ENCODE data around the gene ACIN1. TPM values are rescaled to one million over a fixed set of nuclear protein-coding genes. Genes with fewer than 3 reads are reported as not detected.

Gene ACIN1
- total and polyA plus RNA-seq, 8 donors: 137 to 380 (median 332) TPM

- no peak overlapping the region for H3K27ac ChIP-seq
- intact Hi-C loops (cut with DNase I): loop anchor here in 1 of 2 donors (10.0 kb wide), 1 partner anchor 67 kb away; the partner anchor contains the start of gene AJUBA
- no peaks in the 10 kb centered on the region for H3K9me3 ChIP-seq
- H3K4me3 ChIP-seq: no peak overlapping the region
- ATAC-seq: no peak
- DNase-seq: no peak
- TF ChIP-seq, protein P1, sequence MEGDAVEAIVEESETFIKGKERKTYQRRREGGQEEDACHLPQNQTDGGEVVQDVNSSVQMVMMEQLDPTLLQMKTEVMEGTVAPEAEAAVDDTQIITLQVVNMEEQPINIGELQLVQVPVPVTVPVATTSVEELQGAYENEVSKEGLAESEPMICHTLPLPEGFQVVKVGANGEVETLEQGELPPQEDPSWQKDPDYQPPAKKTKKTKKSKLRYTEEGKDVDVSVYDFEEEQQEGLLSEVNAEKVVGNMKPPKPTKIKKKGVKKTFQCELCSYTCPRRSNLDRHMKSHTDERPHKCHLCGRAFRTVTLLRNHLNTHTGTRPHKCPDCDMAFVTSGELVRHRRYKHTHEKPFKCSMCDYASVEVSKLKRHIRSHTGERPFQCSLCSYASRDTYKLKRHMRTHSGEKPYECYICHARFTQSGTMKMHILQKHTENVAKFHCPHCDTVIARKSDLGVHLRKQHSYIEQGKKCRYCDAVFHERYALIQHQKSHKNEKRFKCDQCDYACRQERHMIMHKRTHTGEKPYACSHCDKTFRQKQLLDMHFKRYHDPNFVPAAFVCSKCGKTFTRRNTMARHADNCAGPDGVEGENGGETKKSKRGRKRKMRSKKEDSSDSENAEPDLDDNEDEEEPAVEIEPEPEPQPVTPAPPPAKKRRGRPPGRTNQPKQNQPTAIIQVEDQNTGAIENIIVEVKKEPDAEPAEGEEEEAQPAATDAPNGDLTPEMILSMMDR (IDR thresholded peaks at IDR 0.05): no peak
- H3K4me1 ChIP-seq: peaks cover 4 to 6% of the 10 kb centered on the region in 2 donors
- no peaks in the 10 kb centered on the region for H3K27me3 ChIP-seq
- no peaks in the 10 kb centered on the region for H3K36me3 ChIP-seq
These were observed 43.5 kb downstream of the ACIN1 start for GRCh38 chr14:23051141-23052057.

DNA sequence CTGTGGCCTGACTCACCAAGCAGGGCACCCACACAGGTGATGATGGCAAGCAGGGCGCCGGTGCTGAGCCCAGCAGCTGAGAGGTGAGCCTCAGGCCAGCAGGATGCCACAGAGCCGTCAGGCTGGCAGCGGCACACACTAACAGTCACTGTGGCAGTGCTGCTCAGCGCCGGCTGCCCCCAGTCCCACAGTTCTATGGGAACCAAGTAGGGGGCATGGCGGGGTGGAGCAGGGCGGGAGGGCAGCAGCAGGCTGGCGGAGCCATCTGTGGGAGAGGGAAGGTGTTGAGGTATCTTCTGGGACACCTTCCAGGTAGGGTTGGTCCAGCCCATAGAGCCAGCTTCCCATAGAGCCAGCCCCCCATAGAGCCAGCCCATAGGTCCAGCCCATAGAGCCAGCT is 45.9 kb downstream of the ACIN1 start:
- ATAC-seq: no peak
- no peak for DNase-seq
- H3K4me3 ChIP-seq: no peak overlapping the region
- H3K36me3 ChIP-seq: no peaks in the 10 kb centered on the region
- intact Hi-C loops (cut with DNase I): no loop called here
- H3K27me3 ChIP-seq: no peaks in the 10 kb centered on the region
- H3K4me1 ChIP-seq: peaks cover 0 to 13% of the 10 kb centered on the region in 2 donors
- TF ChIP-seq, protein P1 (IDR thresholded peaks at IDR 0.05): no peak
- H3K9me3 ChIP-seq: no peaks in the 10 kb centered on the region
- no peak overlapping the region for H3K27ac ChIP-seq

- DNase-seq (no peak), ATAC-seq (no peak)
- Histone ChIP-seq H3K4me1 (peaks cover 0 to 15% of the 10 kb centered on the region in 2 donors), H3K27ac (peak overlapping the region; percentile 4 to 48), H3K9me3 (no peaks in the 10 kb centered on the region), H3K36me3 (no peaks in the 10 kb centered on the region), H3K4me3 (no peak overlapping the region), H3K27me3 (no peaks in the 10 kb centered on the region)
- TF ChIP-seq, protein P1 (IDR thresholded peaks at IDR 0.05): no peak
- intact Hi-C loops (cut with DNase I): no loop called here
These were observed 46.9 kb downstream of the ACIN1 start for GRCh38 chr14:23047751-23048693.

DNA sequence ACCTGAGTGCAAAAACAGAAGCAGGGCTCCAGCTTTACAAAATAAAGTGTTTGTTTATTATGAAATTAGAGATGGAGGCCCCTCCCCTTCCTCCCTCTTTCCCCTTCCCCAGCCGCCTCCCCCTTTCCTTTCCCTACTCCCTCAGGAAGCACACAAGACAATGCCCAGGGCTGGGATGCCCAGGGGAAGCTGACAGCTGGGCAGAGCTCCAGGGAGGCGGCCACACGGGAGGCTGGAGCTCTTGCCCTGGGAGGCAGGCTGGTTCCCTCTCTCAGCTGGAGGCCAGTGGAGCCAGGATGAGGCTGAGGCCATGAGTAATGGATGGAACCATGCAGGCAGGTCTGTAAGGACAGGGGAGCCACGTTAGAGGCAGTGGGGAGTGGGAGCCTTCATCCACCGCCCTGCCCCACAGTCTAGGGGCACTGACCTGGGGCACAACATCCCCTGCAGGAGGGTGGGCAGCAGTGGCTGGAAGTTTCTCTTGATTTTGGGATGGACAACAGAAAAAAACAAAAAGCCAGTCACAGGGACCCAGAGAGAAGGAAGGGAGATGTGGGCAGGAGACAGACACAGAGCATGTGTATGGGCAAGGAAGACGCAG is 47.8 kb downstream of the ACIN1 start:
- Histone ChIP-seq H3K4me3 (no peak overlapping the region), H3K4me1 (peaks cover 0 to 15% of the 10 kb centered on the region in 2 donors), H3K27me3 (no peaks in the 10 kb centered on the region), H3K9me3 (no peaks in the 10 kb centered on the region), H3K36me3 (no peaks in the 10 kb centered on the region), H3K27ac (peak overlapping the region; percentile 44 to 48)
- TF ChIP-seq, protein P1 (IDR thresholded peaks at IDR 0.05): no peak
- ATAC-seq: no peak
- DNase-seq: no peak
- intact Hi-C loops (cut with DNase I): no loop called here

All from left lung (tissue), 10 donors.